OCI-LY3 (cell line): ENCODE results near the gene SCARB1.

ENCODE experiments used
- H2AFZ ChIP-seq: fragments of 200-600, 300-600 bp; shearing (Covaris generic); 2 replicates; pipeline ENCODE4 v1.6.0; 2014; ENCODE audit warnings: antibody characterized with exemption, low read depth, low read length
- H3K27ac ChIP-seq: fragments of 200-600, 300-600 bp; sonication (generic); 2 replicates; pipeline ENCODE4 v1.5.1; 2014; ENCODE audit warnings: mild to moderate bottlenecking, low read length, moderate library complexity, mixed read lengths
- H3K27me3 ChIP-seq: fragments of 200-600, 300-600 bp; sonication (generic); 2 replicates; pipeline ENCODE4 v1.6.1; 2014; ENCODE audit warnings: low read depth, low read length, mixed read lengths
- H3K36me3 ChIP-seq: fragments of 200-600, 300-600 bp; sonication (generic); replicated peaks from 2 replicates; pipeline ENCODE3; 2014; ENCODE audit warnings: low read depth, low read length, mixed read lengths
- H3K4me1 ChIP-seq: fragments of 300-600, 200-600 bp; sonication (generic); 2 replicates; pipeline ENCODE4 v1.6.1; 2014; ENCODE audit warnings: low read length, mixed read lengths
- H3K4me2 ChIP-seq: fragments of 200-600, 300-600 bp; sonication (generic); 2 replicates; pipeline ENCODE4 v1.6.1; 2014; ENCODE audit warnings: low read length, mixed read lengths
- H3K4me3 ChIP-seq: fragments of 300-600, 200-600 bp; sonication (generic); 2 replicates; pipeline ENCODE4 v1.5.1; 2014; ENCODE audit warnings: antibody characterized with exemption, mild to moderate bottlenecking, low read length, moderate library complexity
- H3K79me2 ChIP-seq: fragments of 300-600, 200-600 bp; shearing (Covaris generic); 2 replicates; pipeline ENCODE4 v1.6.1; 2014; ENCODE audit warnings: mild to moderate bottlenecking, low read length, mixed read lengths
- H3K9ac ChIP-seq: fragments of 300-600, 200-600 bp; shearing (Covaris generic); 2 replicates; pipeline ENCODE4 v1.6.0; 2014; ENCODE audit warnings: mild to moderate bottlenecking, low read length, moderate library complexity
- H3K9me3 ChIP-seq: fragments of 200-600, 300-600 bp; shearing (Covaris generic); 2 replicates; pipeline ENCODE4 v1.6.1; 2014; ENCODE audit warnings: low read length, mixed read lengths; ENCODE audit not compliant: insufficient read depth
- H4K20me1 ChIP-seq: fragments of 200-600, 300-600 bp; sonication (generic); 2 replicates; pipeline ENCODE4 v1.6.1; 2016; ENCODE audit warnings: low read length, mixed read lengths; ENCODE audit not compliant: insufficient read depth
- CTCF ChIP-seq: fragments of 200-600, 300-600 bp; sonication (generic); IDR thresholded peaks from 2 replicates; pipeline ENCODE4 v1.5.1; 2014; ENCODE audit warnings: antibody characterized with exemption, low read length, low read depth
- EZH2phosphoT487 ChIP-seq: fragments of 200-600 bp; shearing (Covaris generic); IDR thresholded peaks from 2 replicates; pipeline ENCODE4 v1.6.1; 2018; ENCODE audit warnings: antibody characterized with exemption, mixed run types, low read depth

The SCARB1 gene

GRCh38 chr12:124874988-124875802 is 11.5 kb upstream of the SCARB1 start:
- H2AFZ ChIP-seq, result no peak overlapping the region
- H3K4me3 ChIP-seq, result no peak overlapping the region
- no peaks in the 10 kb centered on the region for H4K20me1 ChIP-seq
- no peak overlapping the region for H3K9ac ChIP-seq
- TF ChIP-seq CTCF, result no peak
- H3K27ac ChIP-seq, result no peak overlapping the region
- 0 out of 2 replicates have a peak, but pooled peaks cover 2% of the 10 kb centered on the region for H3K27me3 ChIP-seq
- no peaks in the 10 kb centered on the region for H3K79me2 ChIP-seq
- no peaks in the 10 kb centered on the region for H3K9me3 ChIP-seq
- H3K36me3 ChIP-seq, result no peaks in the 10 kb centered on the region
- peaks cover 14% of the 10 kb centered on the region for H3K4me1 ChIP-seq
- no peak overlapping the region for H3K4me2 ChIP-seq

- Histone ChIP-seq H3K4me3 (no peak overlapping the region), H3K27ac (no peak overlapping the region), H3K9me3 (no peaks in the 10 kb centered on the region), H3K9ac (no peak overlapping the region), H3K27me3 (0 out of 2 replicates have a peak, but pooled peaks cover 2% of the 10 kb centered on the region), H3K4me2 (peak overlapping the region; percentile 7; the same call in 1 of the 2 replicates), H2AFZ (no peak overlapping the region), H3K79me2 (no peaks in the 10 kb centered on the region), H3K4me1 (peaks cover 14% of the 10 kb centered on the region), H4K20me1 (no peaks in the 10 kb centered on the region), H3K36me3 (no peaks in the 10 kb centered on the region)
- no peak for TF ChIP-seq CTCF
- no peak for TF ChIP-seq EZH2phosphoT487
These were observed 10.5 kb upstream of the SCARB1 start for GRCh38 chr12:124874188-124874587.

GRCh38 chr12:124872068-124872719 is 8.5 kb upstream of the SCARB1 start:
- H3K9ac ChIP-seq, result no peak overlapping the region

More at GRCh38 chr12:124872068-124872719, 8.5 kb upstream of the SCARB1 start:
- no peaks in the 10 kb centered on the region for H3K9me3 ChIP-seq
- H3K36me3 ChIP-seq, result no peaks in the 10 kb centered on the region
- H3K79me2 ChIP-seq, result no peaks in the 10 kb centered on the region
- no peak overlapping the region for H3K4me3 ChIP-seq
- no peak overlapping the region for H3K27ac ChIP-seq
- H3K27me3 ChIP-seq, result 0 out of 2 replicates have a peak, but pooled peaks cover 2% of the 10 kb centered on the region
- no peak overlapping the region for H2AFZ ChIP-seq
- H3K4me2 ChIP-seq, result no peak overlapping the region
- H4K20me1 ChIP-seq, result no peaks in the 10 kb centered on the region
- TF ChIP-seq CTCF (no peak), EZH2phosphoT487 (no peak)
- peaks cover 10% of the 10 kb centered on the region for H3K4me1 ChIP-seq
